Subcutaneous adipose tissue (tissue), 4 donors: ENCODE measurements around the gene TBC1D24. TPM values are rescaled to one million over a fixed set of nuclear protein-coding genes. Genes with fewer than 3 reads are reported as not detected.

Source experiments
- small RNA-seq: library from RNA; depleted of rRNA; stranded (forward); fragments of <200 nt; gene quantifications from one replicate; pipeline ENCODE3, GENCODE V24; 2016
- total RNA-seq, 4 donors: library from RNA; depleted of rRNA; stranded (reverse); fragments of >200 nt; gene quantifications; one replicate each; pipeline ENCODE4 v1.1.0, GENCODE V29; 2016
- TF ChIP-seq, protein P1 (sequence below): fragments of 450-650 bp; IDR thresholded peaks from one replicate; pipeline ENCODE4 v1.5.1; 2016; ENCODE audit warnings: low read depth, mild to moderate bottlenecking, control low read depth, antibody characterized with exemption, moderate library complexity

Gene TBC1D24
- total RNA-seq, 4 donors from 2014 or later: 7.0 to 30.1 (median 8.1) TPM

GRCh38 chr16:2531696-2532493, 57.0 kb downstream of the TBC1D24 start:
- TF ChIP-seq, protein P1, sequence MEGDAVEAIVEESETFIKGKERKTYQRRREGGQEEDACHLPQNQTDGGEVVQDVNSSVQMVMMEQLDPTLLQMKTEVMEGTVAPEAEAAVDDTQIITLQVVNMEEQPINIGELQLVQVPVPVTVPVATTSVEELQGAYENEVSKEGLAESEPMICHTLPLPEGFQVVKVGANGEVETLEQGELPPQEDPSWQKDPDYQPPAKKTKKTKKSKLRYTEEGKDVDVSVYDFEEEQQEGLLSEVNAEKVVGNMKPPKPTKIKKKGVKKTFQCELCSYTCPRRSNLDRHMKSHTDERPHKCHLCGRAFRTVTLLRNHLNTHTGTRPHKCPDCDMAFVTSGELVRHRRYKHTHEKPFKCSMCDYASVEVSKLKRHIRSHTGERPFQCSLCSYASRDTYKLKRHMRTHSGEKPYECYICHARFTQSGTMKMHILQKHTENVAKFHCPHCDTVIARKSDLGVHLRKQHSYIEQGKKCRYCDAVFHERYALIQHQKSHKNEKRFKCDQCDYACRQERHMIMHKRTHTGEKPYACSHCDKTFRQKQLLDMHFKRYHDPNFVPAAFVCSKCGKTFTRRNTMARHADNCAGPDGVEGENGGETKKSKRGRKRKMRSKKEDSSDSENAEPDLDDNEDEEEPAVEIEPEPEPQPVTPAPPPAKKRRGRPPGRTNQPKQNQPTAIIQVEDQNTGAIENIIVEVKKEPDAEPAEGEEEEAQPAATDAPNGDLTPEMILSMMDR: no peak

GRCh38 chr16:2532494-2533141, 57.7 kb downstream of the TBC1D24 start:
- TF ChIP-seq, protein P1: no peak

- TF ChIP-seq, protein P1: no peak
Observed at GRCh38 chr16:2533912-2534311, 59.0 kb downstream of the TBC1D24 start.

DNA sequence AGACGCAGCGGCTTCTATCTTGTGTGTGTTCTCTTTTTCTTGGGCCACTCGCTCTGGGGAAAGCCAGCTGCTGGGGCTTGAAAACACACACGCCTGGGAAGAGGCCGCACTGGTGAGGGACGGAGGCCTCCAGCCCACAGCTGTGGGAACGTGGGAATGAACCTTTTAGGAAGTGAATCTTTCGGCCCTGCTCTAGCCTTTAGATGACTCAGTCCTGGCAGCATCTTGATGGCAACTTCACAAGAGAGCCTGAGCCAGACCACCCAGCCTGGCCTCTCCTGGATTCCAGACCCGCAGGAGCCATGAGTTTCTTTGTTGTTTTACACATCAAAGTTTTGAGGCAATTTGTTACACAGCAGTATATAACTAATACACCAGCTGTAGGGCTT, 60.7 kb downstream of the TBC1D24 start:
- TF ChIP-seq, protein P1: no peak

GRCh38 chr16:2537451-2538379, 62.8 kb downstream of the TBC1D24 start, which contains the start of gene PDPK1:
TSS of gene PDPK1 (plus strand) at chr16:2538021. CDS start at chr16:2538113, 92 bp downstream.
- TF ChIP-seq, protein P1: no peak

Small RNA genes within 50 kb of the gene (small RNA-seq; reads per million reads assigned to genes)
- not detected for gene AC093525.1
- gene MIR3178: not detected
- gene MIR6768: not detected

Other genes starting within 250 kb of the TBC1D24 start
- under 1 TPM in 2 of 4 donors, not detected in 2; 0.34 to 0.82 TPM for gene DNASE1L2, start 238.7 kb upstream of the TBC1D24 start, total RNA-seq
- 10 to 100 TPM; 32.4 to 96.5 (median 49.8) TPM for gene ECI1, start 223.5 kb upstream of the TBC1D24 start, total RNA-seq
- 100 to 1,000 TPM in 1 of 4 donors, 10 to 100 TPM in 3; 66.6 to 127 (median 75.3) TPM for gene RNPS1, start 207.0 kb upstream of the TBC1D24 start, total RNA-seq
- gene ABCA3, start 134.4 kb upstream of the TBC1D24 start, total RNA-seq: 10 to 100 TPM in 2 of 4 donors, 1 to 10 TPM in 2; 7.0 to 24.9 (median 9.5) TPM
- 1 to 10 TPM; 1.8 to 5.1 (median 2.0) TPM for gene CCNF, start 45.7 kb upstream of the TBC1D24 start, total RNA-seq
- 1 to 10 TPM in 1 of 4 donors, under 1 TPM in 2, not detected in 1; 0.44 to 1.7 (median 0.51) TPM for gene TEDC2, start 15.0 kb upstream of the TBC1D24 start, total RNA-seq
- not detected for gene NTN3, start 3.8 kb upstream of the TBC1D24 start, total RNA-seq
- 10 to 100 TPM; 26.4 to 98.9 (median 81.8) TPM for gene ATP6V0C, start 38.8 kb downstream of the TBC1D24 start, total RNA-seq
- gene AMDHD2, start 45.2 kb downstream of the TBC1D24 start, total RNA-seq: 10 to 100 TPM; 19.4 to 60.5 (median 42.9) TPM
- not detected for gene CEMP1, start 56.3 kb downstream of the TBC1D24 start, total RNA-seq
- gene PDPK1, start 62.9 kb downstream of the TBC1D24 start, total RNA-seq: 10 to 100 TPM; 23.6 to 37.4 (median 34.2) TPM
- gene KCTD5, start 207.4 kb downstream of the TBC1D24 start, total RNA-seq: 10 to 100 TPM; 13.7 to 22.7 (median 21.2) TPM
- 1 to 10 TPM in 3 of 4 donors, under 1 TPM in 1; 0.82 to 3.0 (median 1.4) TPM for gene PRSS27, start 245.1 kb downstream of the TBC1D24 start, total RNA-seq